ENCODE measurements around the gene HDDC3. TPM values are rescaled to one million over a fixed set of nuclear protein-coding genes. Genes with fewer than 3 reads are reported as not detected.

The HDDC3 gene
- total RNA-seq, 1 experiment from 2014 or later: 26.4 TPM

DNA sequence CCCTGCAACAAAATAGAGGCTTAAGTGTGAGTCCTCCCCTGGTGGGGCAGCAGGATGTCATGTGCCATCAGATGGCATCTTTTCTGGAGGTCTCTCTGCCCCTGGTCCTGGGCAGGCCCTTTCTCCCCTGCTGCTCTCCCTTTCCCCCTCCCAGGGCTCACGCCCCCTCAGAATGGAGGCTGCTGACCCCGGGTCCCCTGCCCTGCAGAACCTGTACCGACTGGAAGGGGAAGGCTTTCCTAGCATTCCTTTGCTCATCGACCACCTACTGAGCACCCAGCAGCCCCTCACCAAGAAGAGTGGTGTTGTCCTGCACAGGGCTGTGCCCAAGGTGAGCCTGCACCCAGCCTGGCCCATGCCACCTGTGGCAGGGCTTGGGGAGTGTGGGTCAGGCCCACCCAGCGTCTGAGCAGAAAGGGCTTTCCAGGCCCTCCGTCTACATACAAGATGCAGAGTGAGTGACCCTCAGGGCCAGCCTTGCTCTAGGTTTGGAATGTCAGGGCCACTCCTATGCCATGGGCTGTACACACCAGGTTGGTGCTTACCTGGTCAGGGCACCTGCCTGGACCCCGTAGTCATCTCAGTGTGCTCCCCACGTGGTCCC lies 40.9 kb downstream of the HDDC3 start:
- DNase-seq (ENCODE audit: low read depth): no peak

DNA sequence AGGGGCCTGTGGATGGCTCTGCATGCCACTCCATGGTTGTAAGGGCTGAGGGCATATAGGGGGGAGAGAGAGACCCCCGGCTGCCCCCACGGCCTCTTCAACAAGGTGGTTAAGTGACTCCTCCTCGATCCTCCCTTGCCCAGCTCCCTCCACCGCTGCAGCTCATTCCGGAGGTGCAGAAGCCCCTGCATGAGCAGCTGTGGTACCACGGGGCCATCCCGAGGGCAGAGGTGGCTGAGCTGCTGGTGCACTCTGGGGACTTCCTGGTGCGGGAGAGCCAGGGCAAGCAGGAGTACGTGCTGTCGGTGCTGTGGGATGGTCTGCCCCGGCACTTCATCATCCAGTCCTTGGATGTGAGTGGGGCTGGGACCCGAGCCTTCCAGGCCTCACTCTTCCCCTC lies 41.5 kb downstream of the HDDC3 start:
- no peak for DNase-seq (ENCODE audit: low read depth)

DNA sequence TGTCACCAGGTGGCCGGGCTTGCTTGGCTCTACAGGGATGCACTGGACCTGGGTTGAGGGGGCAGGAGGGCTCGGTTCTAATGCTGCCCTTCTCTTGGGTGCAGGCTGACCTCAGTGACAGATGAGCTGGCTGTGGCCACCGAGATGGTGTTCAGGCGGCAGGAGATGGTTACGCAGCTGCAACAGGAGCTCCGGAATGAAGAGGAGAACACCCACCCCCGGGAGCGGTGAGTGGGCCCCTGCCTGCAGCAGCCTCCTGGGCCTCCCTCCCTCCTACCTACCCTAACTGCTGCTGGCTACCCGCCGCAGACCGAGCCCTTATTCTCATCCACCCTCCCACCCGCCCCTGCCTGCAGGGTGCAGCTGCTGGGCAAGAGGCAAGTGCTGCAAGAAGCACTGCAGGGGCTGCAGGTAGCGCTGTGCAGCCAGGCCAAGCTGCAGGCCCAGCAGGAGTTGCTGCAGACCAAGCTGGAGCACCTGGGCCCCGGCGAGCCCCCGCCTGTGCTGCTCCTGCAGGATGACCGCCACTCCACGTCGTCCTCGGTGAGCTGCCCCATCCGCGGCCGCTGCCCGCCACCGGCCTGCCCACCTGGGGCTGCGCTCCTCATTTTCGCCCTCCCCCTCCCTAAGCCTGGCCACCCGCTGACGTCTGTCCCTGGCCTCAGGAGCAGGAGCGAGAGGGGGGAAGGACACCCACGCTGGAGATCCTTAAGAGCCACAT lies 42.5 kb downstream of the HDDC3 start:
- no peak for DNase-seq (ENCODE audit: low read depth)

DNA sequence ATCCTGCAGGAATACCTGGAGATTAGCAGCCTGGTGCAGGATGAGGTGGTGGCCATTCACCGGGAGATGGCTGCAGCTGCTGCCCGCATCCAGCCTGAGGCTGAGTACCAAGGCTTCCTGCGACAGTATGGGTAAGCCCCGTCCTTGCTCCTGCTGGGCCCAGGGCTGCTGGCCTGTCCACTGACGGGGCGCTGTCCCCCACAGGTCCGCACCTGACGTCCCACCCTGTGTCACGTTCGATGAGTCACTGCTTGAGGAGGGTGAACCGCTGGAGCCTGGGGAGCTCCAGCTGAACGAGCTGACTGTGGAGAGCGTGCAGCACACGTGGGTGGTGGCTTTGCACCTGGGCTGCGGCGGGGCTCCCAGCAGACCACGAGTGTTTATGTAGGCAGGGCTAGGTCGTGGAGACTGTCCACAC lies 43.0 kb downstream of the HDDC3 start:
- no peak for DNase-seq (ENCODE audit: low read depth)

DNA sequence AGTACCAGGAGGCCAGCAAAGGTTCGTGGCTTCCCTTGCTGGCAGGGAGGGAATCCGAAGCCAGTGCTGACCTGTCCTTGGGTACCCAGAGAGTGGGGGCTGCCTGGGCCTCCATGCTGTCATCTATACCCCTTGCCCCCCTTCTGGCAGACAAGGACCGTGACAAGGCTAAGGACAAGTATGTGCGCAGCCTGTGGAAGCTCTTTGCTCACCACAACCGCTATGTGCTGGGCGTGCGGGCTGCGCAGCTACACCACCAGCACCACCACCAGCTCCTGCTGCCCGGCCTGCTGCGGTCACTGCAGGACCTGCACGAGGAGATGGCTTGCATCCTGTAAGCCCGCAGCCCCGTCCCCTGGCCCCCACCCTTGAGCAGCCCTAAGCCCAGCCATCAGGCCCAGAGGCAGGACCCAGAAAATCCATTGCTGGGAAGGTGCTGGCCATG lies 45.3 kb downstream of the HDDC3 start:
- no peak for DNase-seq (ENCODE audit: low read depth)

DNA sequence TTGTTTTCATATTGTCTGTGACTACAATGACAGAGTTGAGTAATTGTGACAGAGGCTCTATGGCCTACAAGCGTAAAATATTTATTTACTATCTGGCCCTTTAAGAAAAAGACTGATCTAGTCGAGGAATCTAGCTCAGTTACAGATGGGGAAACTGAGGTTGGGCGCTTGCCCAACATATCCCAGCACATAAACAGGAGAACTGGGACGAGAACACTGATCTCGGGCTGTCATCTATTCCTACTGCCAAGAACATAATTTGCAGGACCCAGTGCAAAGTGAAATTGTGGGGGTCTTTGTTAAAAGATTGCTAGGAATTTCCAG lies 46.1 kb downstream of the HDDC3 start:
- DNase-seq (ENCODE audit: low read depth): no peak

DNA sequence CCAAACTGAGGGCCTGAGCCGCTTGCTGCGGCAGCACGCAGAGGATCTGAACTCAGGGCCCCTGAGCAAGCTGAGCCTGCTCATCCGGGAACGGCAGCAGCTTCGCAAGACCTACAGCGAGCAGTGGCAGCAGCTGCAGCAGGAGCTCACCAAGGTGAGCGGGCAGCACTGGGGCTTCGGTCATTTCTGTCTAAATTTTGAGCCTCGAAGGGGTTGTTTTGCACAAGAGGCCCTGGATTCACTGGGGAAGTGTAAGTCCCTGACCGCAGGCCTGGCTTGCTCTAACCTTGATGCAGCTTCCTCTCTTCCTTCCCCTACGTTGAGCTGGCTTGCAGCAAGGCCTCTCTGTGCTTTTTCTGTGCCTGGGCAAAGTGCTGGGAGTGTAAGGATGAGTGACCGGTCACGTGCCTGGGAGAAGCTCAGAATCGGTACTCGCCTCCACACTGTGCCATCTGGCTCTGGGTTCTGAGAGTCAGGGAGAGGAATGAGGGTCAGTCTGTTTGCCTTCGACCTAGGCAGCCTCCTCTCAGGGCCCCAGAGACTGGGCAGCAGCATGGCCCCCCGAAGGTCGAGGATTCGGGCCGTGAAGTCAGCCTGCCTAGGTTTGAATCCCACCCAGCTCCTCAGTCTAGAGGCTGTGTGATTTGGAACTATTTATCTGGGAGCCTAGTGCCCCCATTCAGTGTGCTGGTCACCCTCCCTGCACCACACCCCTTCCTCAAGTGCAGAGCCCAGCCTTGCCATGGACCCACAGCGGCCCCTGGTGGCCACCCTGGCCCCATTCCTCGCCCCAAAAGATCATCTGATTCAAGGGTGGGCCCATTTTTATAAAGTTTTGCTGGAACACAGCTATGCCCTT lies 46.7 kb downstream of the HDDC3 start:
- DNase-seq (ENCODE audit: low read depth): peak; percentile 52

DNA sequence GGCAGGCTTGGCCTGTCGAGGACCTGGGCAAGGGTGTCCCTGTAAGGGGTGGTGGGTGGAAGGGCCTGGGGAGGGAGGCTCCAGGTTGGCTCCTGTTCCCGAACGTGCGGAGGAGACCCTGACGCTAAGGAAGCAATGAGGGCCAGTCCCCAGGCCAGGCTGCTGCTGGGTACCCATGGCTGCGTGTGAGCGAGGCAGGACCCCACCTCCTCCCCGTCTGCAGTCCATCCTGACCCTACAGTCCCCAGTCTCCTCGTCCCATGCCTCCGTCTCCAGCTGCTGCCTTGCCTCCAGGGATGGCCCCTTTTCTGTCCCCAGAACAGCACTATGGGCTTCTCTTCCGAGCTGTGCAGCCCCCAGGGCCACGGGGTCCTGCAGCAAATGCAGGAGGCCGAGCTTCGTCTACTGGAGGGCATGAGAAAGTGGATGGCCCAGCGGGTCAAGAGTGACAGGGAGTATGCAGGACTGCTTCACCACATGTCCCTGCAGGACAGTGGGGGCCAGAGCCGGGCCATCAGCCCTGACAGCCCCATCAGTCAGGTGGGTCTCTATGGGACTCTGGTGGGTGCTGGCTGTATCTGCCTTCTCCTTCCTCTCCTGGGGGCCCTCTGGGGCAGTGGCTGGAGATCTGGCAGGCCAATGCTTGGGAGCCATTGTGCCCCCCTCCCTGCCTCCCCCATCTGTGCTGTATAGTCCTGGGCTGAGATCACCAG lies 47.5 kb downstream of the HDDC3 start:
- DNase-seq (ENCODE audit: low read depth): no peak

DNA sequence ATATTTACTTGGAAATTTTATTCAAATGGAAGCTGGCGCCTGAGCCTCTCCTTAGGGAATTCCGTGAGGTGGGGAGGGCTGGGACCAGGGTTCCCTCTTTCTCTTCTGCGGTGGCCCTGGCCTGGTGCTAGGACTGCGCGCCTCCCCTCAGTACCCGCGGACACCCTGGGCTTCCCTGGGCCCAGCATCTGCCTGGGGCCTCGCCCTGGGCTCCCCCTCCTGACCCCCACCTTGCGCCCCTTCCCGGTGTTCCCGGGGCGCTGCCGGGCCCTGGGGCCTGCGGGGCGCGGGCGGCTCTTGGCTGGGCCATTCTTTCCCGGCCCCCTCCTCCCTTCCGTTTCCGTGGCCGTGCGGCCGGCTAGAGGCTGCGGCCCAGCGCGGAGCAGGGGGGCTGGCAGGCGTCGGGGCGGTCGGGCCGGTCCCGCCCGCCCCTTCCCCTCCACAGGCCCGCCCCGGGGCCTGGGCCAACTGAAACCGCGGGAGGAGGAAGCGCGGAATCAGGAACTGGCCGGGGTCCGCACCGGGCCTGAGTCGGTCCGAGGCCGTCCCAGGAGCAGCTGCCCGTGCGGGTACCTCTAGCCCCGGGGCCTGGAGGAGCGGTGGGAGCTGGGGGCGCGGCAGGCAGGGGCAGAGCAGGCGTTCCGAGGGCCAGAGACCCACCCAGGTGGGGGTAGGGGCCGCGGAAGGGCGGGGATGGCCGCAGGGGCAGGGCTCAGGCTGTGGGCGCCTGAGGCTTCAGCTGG lies 48.2 kb downstream of the HDDC3 start, which contains the start of gene FES:
Gene FES (plus strand): TSS at position 529 of the 743 bp plus-strand sequence. CDS start 542 bp downstream, outside the sequence.
- peak; percentile 46 for DNase-seq (ENCODE audit: low read depth)

DNA sequence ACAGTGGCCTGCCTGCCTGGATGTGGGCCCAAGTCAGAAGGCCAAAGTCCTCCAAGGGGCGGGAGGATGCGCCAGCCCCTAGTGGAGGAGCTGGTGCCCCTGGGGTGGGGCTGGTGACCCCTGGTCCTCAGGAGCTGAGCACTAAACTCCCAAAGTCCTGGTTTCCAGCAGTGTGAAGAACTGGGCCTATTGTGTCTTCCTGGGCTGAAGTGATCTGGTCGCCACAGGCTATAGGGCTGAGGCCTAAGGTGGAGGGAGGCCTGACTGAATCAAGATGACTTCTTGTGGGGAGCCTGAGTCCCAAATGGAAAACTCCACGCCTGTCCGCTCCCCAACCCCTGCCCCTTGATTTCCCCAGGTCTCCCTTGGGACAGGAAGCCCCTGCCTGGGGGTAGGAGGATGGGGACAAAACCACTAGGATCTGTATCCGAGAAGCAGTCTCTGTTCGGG lies 48.8 kb downstream of the HDDC3 start:
- DNase-seq (ENCODE audit: low read depth): no peak

DNA sequence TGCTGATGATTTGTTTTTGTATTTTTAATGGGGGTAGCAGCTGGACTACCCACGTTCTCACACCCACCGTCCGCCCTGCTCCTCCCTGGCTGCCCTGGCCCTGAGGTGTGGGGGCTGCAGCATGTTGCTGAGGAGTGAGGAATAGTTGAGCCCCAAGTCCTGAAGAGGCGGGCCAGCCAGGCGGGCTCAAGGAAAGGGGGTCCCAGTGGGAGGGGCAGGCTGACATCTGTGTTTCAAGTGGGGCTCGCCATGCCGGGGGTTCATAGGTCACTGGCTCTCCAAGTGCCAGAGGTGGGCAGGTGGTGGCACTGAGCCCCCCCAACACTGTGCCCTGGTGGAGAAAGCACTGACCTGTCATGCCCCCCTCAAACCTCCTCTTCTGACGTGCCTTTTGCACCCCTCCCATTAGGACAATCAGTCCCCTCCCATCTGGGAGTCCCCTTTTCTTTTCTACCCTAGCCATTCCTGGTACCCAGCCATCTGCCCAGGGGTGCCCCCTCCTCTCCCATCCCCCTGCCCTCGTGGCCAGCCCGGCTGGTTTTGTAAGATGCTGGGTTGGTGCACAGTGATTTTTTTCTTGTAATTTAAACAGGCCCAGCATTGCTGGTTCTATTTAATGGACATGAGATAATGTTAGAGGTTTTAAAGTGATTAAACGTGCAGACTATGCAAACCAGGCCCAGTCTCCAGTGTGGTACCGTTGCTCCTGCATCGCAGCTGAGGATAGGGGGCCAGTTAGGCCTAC lies 49.4 kb downstream of the HDDC3 start:
- DNase-seq (ENCODE audit: low read depth): no peak

DNA sequence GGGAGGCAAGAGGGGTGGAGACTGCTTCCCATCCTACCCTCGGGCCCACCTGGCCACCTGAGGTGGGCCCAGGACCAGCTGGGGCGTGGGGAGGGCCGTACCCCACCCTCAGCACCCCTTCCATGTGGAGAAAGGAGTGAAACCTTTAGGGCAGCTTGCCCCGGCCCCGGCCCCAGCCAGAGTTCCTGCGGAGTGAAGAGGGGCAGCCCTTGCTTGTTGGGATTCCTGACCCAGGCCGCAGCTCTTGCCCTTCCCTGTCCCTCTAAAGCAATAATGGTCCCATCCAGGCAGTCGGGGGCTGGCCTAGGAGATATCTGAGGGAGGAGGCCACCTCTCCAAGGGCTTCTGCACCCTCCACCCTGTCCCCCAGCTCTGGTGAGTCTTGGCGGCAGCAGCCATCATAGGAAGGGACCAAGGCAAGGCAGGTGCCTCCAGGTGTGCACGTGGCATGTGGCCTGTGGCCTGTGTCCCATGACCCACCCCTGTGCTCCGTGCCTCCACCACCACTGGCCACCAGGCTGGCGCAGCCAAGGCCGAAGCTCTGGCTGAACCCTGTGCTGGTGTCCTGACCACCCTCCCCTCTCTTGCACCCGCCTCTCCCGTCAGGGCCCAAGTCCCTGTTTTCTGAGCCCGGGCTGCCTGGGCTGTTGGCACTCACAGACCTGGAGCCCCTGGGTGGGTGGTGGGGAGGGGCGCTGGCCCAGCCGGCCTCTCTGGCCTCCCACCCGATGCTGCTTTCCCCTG lies 50.2 kb downstream of the HDDC3 start:
- no peak for DNase-seq (ENCODE audit: low read depth)

DNA sequence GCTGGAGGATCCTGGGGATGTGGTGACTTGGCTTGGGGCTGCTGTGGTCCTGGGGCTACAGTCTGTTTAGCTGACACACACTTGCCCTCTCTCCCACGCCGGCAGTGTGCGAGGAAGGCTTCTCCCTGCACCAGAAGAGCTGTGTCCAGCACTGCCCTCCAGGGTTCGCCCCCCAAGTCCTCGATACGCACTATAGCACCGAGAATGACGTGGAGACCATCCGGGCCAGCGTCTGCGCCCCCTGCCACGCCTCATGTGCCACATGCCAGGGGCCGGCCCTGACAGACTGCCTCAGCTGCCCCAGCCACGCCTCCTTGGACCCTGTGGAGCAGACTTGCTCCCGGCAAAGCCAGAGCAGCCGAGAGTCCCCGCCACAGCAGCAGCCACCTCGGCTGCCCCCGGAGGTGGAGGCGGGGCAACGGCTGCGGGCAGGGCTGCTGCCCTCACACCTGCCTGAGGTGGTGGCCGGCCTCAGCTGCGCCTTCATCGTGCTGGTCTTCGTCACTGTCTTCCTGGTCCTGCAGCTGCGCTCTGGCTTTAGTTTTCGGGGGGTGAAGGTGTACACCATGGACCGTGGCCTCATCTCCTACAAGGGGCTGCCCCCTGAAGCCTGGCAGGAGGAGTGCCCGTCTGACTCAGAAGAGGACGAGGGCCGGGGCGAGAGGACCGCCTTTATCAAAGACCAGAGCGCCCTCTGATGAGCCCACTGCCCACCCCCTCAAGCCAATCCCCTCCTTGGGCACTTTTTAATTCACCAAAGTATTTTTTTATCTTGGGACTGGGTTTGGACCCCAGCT lies 51.0 kb downstream of the HDDC3 start:
- DNase-seq (ENCODE audit: low read depth): no peak

DNA sequence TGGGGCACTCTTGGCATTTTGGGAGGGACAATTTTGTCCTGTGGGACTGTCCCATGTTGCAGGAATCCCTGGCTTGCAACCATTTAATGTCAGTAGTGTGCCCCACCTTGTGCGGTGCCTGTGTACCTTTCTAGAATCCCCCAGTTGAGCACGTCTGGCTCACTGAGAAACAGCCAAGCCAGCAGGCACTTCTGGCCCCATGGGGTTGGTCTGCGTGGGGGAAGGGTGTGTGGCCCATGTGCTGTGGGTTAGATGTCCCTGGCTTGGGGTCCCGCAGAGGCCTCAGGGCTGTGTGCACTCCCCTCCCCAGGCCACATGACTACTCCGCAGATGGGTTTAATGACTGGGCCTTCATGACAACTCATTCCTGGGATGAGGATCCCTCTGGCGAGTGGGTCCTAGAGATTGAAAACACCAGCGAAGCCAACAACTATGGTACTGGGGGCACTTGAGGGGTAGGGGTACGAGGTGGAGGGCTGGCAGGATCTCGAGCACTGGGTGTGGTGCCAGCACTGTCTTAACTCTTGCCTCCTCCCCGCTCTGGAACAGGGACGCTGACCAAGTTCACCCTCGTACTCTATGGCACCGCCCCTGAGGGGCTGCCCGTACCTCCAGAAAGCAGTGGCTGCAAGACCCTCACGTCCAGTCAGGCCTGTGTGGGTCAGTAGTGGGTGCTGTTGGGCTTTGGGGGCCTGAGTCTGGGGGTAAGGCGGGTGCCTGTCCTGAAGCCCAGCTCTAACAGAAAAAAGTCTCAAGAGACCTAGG lies 51.8 kb downstream of the HDDC3 start:
- DNase-seq (ENCODE audit: low read depth): no peak
